HG03064 (cell line): Measurements from ENCODE around the gene CCL4L2.
"Not testable (repeated sequence)": the region's sequence is repeated elsewhere in the genome, so short reads cannot be mapped to it uniquely, and the experiment has no call there.

Experiments
- ATAC-seq: cut with Tn5 transposase; IDR thresholded peaks from one replicate; pipeline ENCODE4 v1.9.1; 2021; ENCODE audit warnings: low read depth; ENCODE audit not compliant: unreplicated experiment

The CCL4L2 gene

GRCh38 chr17:36219556-36219955, 8.7 kb downstream of the CCL4L2 start:
- not testable (repeated sequence) for ATAC-seq

DNA sequence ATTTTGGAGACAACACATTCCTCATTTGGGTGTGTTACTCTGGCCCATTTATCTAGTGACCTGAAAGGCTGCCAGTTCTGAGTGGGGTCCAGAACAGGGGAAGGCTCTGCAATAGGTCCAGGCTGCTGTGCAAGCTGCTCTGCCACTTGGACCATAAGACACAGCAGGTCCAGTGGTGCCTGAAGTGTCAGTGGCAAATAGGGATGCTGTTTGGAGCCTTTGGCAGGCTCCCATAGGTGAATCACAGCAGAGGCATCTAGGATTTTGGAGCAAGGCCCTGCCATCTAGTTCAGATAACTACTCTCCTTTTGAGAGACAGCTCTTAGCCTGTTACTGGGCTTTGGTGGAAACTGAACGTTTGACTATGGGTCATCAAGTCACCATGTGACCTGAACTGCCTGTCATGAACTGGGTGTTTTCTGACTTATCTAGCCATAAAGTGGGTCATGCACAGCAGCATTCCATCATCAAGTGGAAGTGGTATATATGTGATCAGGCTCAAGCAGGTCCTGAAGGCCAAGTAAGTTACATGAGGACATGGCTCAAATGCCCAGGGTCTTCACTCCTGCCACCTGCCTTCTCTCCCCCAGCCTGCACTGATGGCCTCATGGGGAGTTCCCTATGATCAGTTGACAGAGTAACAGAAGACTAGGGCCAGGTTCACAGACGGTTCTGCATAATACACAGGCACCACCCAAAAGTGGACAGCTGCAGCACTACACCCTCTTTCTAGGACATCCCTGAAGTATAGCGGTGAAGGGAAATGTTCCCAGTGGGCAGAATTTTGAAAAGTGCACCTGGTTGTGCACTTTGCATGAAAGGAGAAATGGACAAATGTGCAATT, 10.1 kb downstream of the CCL4L2 start:
- not testable (repeated sequence) for ATAC-seq

DNA sequence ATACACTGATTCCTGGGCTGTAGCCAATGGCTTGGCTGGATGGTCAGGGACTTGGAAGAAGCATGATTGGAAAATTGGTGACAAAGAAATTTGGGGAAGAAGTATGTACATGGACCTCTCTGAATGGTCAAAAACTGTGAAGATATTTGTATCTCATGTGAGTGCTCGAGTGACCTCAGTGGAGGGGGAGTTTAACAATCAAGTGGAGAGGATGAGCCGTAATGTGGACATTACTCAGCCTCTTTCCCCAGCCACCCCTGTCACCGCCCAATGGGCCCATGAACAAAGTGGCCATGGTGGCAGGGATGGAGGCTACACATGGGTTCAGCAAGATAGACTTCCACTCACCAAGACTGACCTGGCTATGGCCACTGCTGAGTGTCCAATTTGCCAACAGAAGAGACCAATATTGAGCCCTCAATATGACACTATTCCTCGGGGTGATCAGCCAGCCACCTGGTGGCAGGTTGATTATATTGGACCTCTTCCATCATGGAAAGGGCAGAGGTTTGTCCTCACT, 10.8 kb downstream of the CCL4L2 start:
- ATAC-seq = not testable (repeated sequence)

- ATAC-seq = not testable (repeated sequence)
Observed at GRCh38 chr17:36222967-36223366, 12.1 kb downstream of the CCL4L2 start.

DNA sequence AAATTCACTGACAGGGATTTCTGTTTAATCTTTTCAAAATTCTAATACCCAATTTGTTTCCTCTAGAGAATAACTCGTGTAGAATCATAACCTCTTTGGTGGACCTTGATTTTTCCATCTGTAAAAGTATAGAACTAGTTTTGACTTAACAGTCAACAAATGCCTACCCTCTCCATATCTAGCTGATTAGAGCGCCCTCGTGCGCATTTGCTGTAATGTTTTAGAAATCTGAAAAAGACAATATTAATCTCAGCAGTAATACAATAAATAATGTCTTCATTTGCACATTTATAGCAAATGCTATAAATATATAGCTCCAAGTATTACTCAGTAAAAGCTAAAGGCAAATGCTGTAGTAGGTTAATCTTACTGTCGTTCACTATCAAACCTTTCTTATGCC, 18.8 kb downstream of the CCL4L2 start:
- not testable (repeated sequence) for ATAC-seq

GRCh38 chr17:36242046-36242445, 31.2 kb downstream of the CCL4L2 start:
- not testable (repeated sequence) for ATAC-seq
